HEK293 (cell line): ENCODE results near the gene SLC16A5.

Source experiments
- CTCF ChIA-PET: fragments of 350-600 bp; formaldehyde crosslinking; extraction: SDS; loops from one replicate; lab custom pipeline; 2021; ENCODE audit warnings: antibody characterized with exemption; lab: Yijun Ruan, JAX
- POLR2A ChIA-PET: fragments of 300-600 bp; formaldehyde crosslinking; extraction: SDS; loops from one replicate; lab custom pipeline; 2020; ENCODE audit warnings: antibody characterized with exemption, inconsistent platforms; lab: Yijun Ruan, JAX
- H3K27ac ChIP-seq: fragments of 200-500 bp; sonication (Bioruptor generic); 2 replicates; pipeline ENCODE4 v1.5.1; 2014; ENCODE audit warnings: low read depth, low read length, control low read depth, inconsistent platforms; ENCODE audit errors: extremely low read depth
- H3K36me3 ChIP-seq, 2 experiments: fragments of 200-500 bp in 1 of 2; sonication (Bioruptor generic) in 1 of 2; 1 replicate in 1 of 2; 2 replicates in 1 of 2; pipeline ENCODE4 v1.5.1; 2014 to 2017; ENCODE audit warnings: inconsistent platforms in 2 of 2, low read length in 2 of 2; ENCODE audit not compliant: control insufficient read depth in 2 of 2, insufficient read depth in 1 of 2
- H3K4me1 ChIP-seq: fragments of 200-500 bp; sonication (Bioruptor generic); 2 replicates; pipeline ENCODE4 v1.5.1; 2014; ENCODE audit warnings: mild to moderate bottlenecking, low read length, inconsistent platforms; ENCODE audit not compliant: control insufficient read depth, insufficient read depth
- H3K4me3 ChIP-seq: 2 replicates; pipeline ENCODE4 v1.5.1; 2011; ENCODE audit warnings: low read depth, mild to moderate bottlenecking, control low read depth, low read length, moderate library complexity
- H3K9me3 ChIP-seq: fragments of 200-500 bp; sonication (Bioruptor generic); 2 replicates; pipeline ENCODE4 v1.5.1; 2014; ENCODE audit warnings: low read depth, low read length, inconsistent platforms; ENCODE audit not compliant: control insufficient read depth, insufficient read depth
- AEBP2 ChIP-seq: fragments of 450-650 bp; formaldehyde crosslinking; IDR thresholded peaks from 2 replicates; pipeline ENCODE4 v1.5.1; 2016; ENCODE audit warnings: missing biosample characterization, missing genetic modification characterization, borderline replicate concordance
- GLI2 ChIP-seq: fragments of 450-650 bp; formaldehyde crosslinking; IDR thresholded peaks from 2 replicates; pipeline ENCODE4; 2017; ENCODE audit warnings: missing biosample characterization, missing genetic modification characterization, low read depth, borderline replicate concordance
- HOXA7 ChIP-seq: sonication (generic); formaldehyde crosslinking; IDR thresholded peaks from 2 replicates; pipeline ENCODE4 v1.8.1; 2022; ENCODE audit warnings: missing genetic modification reagents, borderline replicate concordance
- KLF10 ChIP-seq: fragments of 450-650 bp; IDR thresholded peaks from 2 replicates; pipeline ENCODE4 v1.5.1; 2018; ENCODE audit warnings: missing biosample characterization, mild to moderate bottlenecking, missing genetic modification characterization
- PATZ1 ChIP-seq: fragments of 450-650 bp; formaldehyde crosslinking; IDR thresholded peaks from 2 replicates; pipeline ENCODE4 v1.5.1; 2016; ENCODE audit warnings: missing biosample characterization, missing genetic modification characterization
- PRDM10 ChIP-seq: fragments of 450-650 bp; formaldehyde crosslinking; IDR thresholded peaks from 2 replicates; pipeline ENCODE4 v1.5.1; 2016; ENCODE audit warnings: missing biosample characterization, missing genetic modification characterization
- SCRT1 ChIP-seq: fragments of 450-650 bp; formaldehyde crosslinking; IDR thresholded peaks from 2 replicates; pipeline ENCODE4 v1.5.1; 2016; ENCODE audit warnings: missing biosample characterization, missing genetic modification characterization, borderline replicate concordance
- SP3 ChIP-seq: fragments of 450-650 bp; formaldehyde crosslinking; IDR thresholded peaks from 2 replicates; pipeline ENCODE4 v1.5.1; 2016; ENCODE audit warnings: missing biosample characterization, missing genetic modification characterization
- TCF7L2 ChIP-seq: IDR thresholded peaks from 2 replicates; pipeline ENCODE4 v1.6.1; 2011; ENCODE audit warnings: low read depth, mild to moderate bottlenecking, inconsistent platforms, low read length, moderate library complexity, borderline replicate concordance
- ZBTB1 ChIP-seq: fragments of 450-650 bp; formaldehyde crosslinking; IDR thresholded peaks from 2 replicates; pipeline ENCODE4 v1.5.1; 2016; ENCODE audit warnings: missing biosample characterization, missing genetic modification characterization
- ZEB2 ChIP-seq: fragments of 450-650 bp; formaldehyde crosslinking; IDR thresholded peaks from 2 replicates; pipeline ENCODE4 v1.5.1; 2016; ENCODE audit warnings: missing biosample characterization, missing genetic modification characterization
- ZFHX2 ChIP-seq: fragments of 450-650 bp; formaldehyde crosslinking; conservative IDR thresholded peaks from 2 replicates; pipeline ENCODE4 v1.5.1; 2016; ENCODE audit warnings: missing biosample characterization, missing genetic modification characterization
- ZFP41 ChIP-seq: fragments of 450-650 bp; formaldehyde crosslinking; IDR thresholded peaks from 2 replicates; pipeline ENCODE4 v1.5.1; 2016; ENCODE audit warnings: missing biosample characterization, missing genetic modification characterization, borderline replicate concordance
- ZNF121 ChIP-seq: fragments of 450-650 bp; formaldehyde crosslinking; IDR thresholded peaks from 2 replicates; pipeline ENCODE4 v1.5.1; 2016; ENCODE audit warnings: missing biosample characterization, missing genetic modification characterization
- ZNF146 ChIP-seq: fragments of 450-650 bp; formaldehyde crosslinking; IDR thresholded peaks from 2 replicates; pipeline ENCODE4 v1.5.1; 2016; ENCODE audit warnings: missing biosample characterization, missing genetic modification characterization
- ZNF544 ChIP-seq: fragments of 450-650 bp; formaldehyde crosslinking; IDR thresholded peaks from 2 replicates; pipeline ENCODE4 v1.5.0; 2017; ENCODE audit warnings: missing biosample characterization, missing genetic modification characterization
- ZNF549 ChIP-seq: fragments of 450-650 bp; IDR thresholded peaks from 2 replicates; pipeline ENCODE4 v1.5.1; 2018; ENCODE audit warnings: missing biosample characterization, missing genetic modification characterization, mild to moderate bottlenecking, inconsistent platforms, moderate library complexity
- ZNF558 ChIP-seq: fragments of 450-650 bp; formaldehyde crosslinking; IDR thresholded peaks from 2 replicates; pipeline ENCODE4 v1.5.1; 2016; ENCODE audit warnings: missing biosample characterization, missing genetic modification characterization
- ZNF585B ChIP-seq: fragments of 450-650 bp; formaldehyde crosslinking; IDR thresholded peaks from 2 replicates; pipeline ENCODE4 v1.5.1; 2016; ENCODE audit warnings: missing biosample characterization, missing genetic modification characterization
- ZNF621 ChIP-seq: fragments of 450-650 bp; formaldehyde crosslinking; IDR thresholded peaks from 2 replicates; pipeline ENCODE4 v1.5.1; 2017; ENCODE audit warnings: missing biosample characterization, missing genetic modification characterization
- ZNF654 ChIP-seq: fragments of 450-650 bp; formaldehyde crosslinking; IDR thresholded peaks from 2 replicates; pipeline ENCODE4 v1.5.1; 2016; ENCODE audit warnings: low read depth, missing biosample characterization, missing genetic modification characterization
- TF ChIP-seq, protein P1 (sequence below): fragments of 450-650 bp; formaldehyde crosslinking; IDR thresholded peaks from 2 replicates; pipeline ENCODE4 v1.5.1; 2016; ENCODE audit warnings: missing biosample characterization, missing genetic modification characterization, low read depth
- TF ChIP-seq, protein P2 (sequence below): fragments of 450-650 bp; formaldehyde crosslinking; IDR thresholded peaks from 2 replicates; pipeline ENCODE4 v1.5.1; 2017; ENCODE audit warnings: missing biosample characterization, missing genetic modification characterization

The SLC16A5 gene

GRCh38 chr17:75087558-75088453 is at the start of gene SLC16A5 (continued):
- TF ChIP-seq HOXA7 (CRISPR knock-in tag) = no peak
- TF ChIP-seq, protein P1, sequence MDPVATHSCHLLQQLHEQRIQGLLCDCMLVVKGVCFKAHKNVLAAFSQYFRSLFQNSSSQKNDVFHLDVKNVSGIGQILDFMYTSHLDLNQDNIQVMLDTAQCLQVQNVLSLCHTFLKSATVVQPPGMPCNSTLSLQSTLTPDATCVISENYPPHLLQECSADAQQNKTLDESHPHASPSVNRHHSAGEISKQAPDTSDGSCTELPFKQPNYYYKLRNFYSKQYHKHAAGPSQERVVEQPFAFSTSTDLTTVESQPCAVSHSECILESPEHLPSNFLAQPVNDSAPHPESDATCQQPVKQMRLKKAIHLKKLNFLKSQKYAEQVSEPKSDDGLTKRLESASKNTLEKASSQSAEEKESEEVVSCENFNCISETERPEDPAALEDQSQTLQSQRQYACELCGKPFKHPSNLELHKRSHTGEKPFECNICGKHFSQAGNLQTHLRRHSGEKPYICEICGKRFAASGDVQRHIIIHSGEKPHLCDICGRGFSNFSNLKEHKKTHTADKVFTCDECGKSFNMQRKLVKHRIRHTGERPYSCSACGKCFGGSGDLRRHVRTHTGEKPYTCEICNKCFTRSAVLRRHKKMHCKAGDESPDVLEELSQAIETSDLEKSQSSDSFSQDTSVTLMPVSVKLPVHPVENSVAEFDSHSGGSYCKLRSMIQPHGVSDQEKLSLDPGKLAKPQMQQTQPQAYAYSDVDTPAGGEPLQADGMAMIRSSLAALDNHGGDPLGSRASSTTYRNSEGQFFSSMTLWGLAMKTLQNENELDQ (tag by site-specific recombination) = no peak
- TF ChIP-seq ZNF621 (tag by site-specific recombination) = no peak
- TF ChIP-seq ZBTB1 = no peak
- TF ChIP-seq SCRT1 (tag by site-specific recombination) = no peak
- no peak; the same call in 1 of the 2 replicates for TF ChIP-seq KLF10 (tag by site-specific recombination)
- no peak for TF ChIP-seq ZNF654 (tag by site-specific recombination)
- TF ChIP-seq, protein P2, sequence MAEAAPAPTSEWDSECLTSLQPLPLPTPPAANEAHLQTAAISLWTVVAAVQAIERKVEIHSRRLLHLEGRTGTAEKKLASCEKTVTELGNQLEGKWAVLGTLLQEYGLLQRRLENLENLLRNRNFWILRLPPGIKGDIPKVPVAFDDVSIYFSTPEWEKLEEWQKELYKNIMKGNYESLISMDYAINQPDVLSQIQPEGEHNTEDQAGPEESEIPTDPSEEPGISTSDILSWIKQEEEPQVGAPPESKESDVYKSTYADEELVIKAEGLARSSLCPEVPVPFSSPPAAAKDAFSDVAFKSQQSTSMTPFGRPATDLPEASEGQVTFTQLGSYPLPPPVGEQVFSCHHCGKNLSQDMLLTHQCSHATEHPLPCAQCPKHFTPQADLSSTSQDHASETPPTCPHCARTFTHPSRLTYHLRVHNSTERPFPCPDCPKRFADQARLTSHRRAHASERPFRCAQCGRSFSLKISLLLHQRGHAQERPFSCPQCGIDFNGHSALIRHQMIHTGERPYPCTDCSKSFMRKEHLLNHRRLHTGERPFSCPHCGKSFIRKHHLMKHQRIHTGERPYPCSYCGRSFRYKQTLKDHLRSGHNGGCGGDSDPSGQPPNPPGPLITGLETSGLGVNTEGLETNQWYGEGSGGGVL (tag by site-specific recombination) = no peak
- no peak for TF ChIP-seq ZFP41 (tag by site-specific recombination)
- no peak for TF ChIP-seq ZNF558 (tag by site-specific recombination)
- no peak for TF ChIP-seq ZEB2 (tag by site-specific recombination)
- no peak for TF ChIP-seq ZNF146 (tag by site-specific recombination)
- peak; percentile 28; the same call in 1 of the 2 replicates for TF ChIP-seq PATZ1 (tag by site-specific recombination)
- TF ChIP-seq PRDM10 (tag by site-specific recombination) = peak; percentile 31; the same call in 1 of the 2 replicates
- no peak for TF ChIP-seq ZNF549 (tag by site-specific recombination)

DNA sequence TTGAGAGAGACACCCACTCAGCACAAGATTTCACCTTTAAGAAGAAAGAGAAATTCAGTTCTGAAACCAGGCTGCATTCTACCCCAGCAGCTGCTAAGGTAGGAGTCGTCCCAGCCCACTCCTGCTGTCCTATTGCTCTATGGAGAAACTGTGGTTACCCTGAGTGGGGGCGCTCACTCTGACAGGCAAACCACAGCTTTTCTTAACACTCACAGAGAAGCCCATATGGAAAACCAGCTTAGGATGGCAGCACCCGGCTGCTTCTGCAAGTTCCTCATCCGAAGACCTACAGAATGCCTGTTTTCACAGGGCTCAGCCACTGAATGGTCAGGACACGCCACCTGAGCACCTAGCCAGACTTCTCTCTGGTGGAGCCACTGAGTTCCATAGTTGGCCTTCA is 48.5 kb upstream of the SLC16A5 start:
- H3K36me3 ChIP-seq = peaks cover 16 to 42% of the 10 kb centered on the region in 2 experiments
- ChIA-PET POLR2A (interaction anchor here (1.5 kb wide), 1 partner anchor 115 kb away, joined by 5 read pairs; the partner anchor contains the start of gene JPT1), CTCF (interaction anchor here (1.9 kb wide), 1 partner anchor 67 kb away, joined by 5 read pairs; no protein-coding TSS in a partner anchor)
- peaks cover 17% of the 10 kb centered on the region for H3K4me1 ChIP-seq
- H3K9me3 ChIP-seq = no peaks in the 10 kb centered on the region
- H3K27ac ChIP-seq = no peak overlapping the region
- H3K4me3 ChIP-seq = no peak overlapping the region
- no peak for TF ChIP-seq ZFHX2 (tag by site-specific recombination)
- no peak for TF ChIP-seq AEBP2 (tag by site-specific recombination)
- TF ChIP-seq ZNF544 (tag by site-specific recombination) = no peak
- no peak for TF ChIP-seq ZNF585B (tag by site-specific recombination)
- TF ChIP-seq SP3 (tag by site-specific recombination) = no peak
- no peak for TF ChIP-seq TCF7L2
- TF ChIP-seq GLI2 (tag by site-specific recombination) = no peak
- no peak for TF ChIP-seq ZNF121 (tag by site-specific recombination)
